Trophoblast cell (in vitro differentiated cells and primary cell): ENCODE measurements around the gene GNB5.
A peak's percentile ranks its signal among the peaks of the same experiment; 100 is the strongest.

Experiments
- DNase-seq, 2 donors: peaks; one replicate each; pipeline ENCODE4 v3.0.0-alpha.2; 2016
- H2AFZ ChIP-seq: 2 replicates; pipeline ENCODE4 v1.6.1; 2013; ENCODE audit warnings: low read length, moderate library complexity, mild to moderate bottlenecking; ENCODE audit not compliant: insufficient read depth, poor library complexity
- H2AK5ac ChIP-seq: 2 replicates; pipeline ENCODE4 v1.6.1; 2013; ENCODE audit warnings: mild to moderate bottlenecking, low read length
- H2BK120ac ChIP-seq: 2 replicates; pipeline ENCODE4 v1.6.1; 2013; ENCODE audit warnings: low read length, mild to moderate bottlenecking, moderate library complexity; ENCODE audit not compliant: insufficient read depth, poor library complexity
- H2BK12ac ChIP-seq: 2 replicates; pipeline ENCODE4 v1.6.1; 2013; ENCODE audit warnings: mild to moderate bottlenecking, low read length, moderate library complexity
- H2BK5ac ChIP-seq: 2 replicates; pipeline ENCODE4 v1.6.1; 2013; ENCODE audit warnings: low read length, low read depth, moderate library complexity, mild to moderate bottlenecking; ENCODE audit not compliant: poor library complexity
- H3K14ac ChIP-seq: 2 replicates; pipeline ENCODE4 v1.6.1; 2013; ENCODE audit warnings: mild to moderate bottlenecking, low read length
- H3K18ac ChIP-seq: 2 replicates; pipeline ENCODE4 v1.6.1; 2013; ENCODE audit warnings: mild to moderate bottlenecking, low read length
- H3K23ac ChIP-seq: 2 replicates; pipeline ENCODE4 v1.6.1; 2013; ENCODE audit warnings: low read length
- H3K27ac ChIP-seq: 2 replicates; pipeline ENCODE4 v1.5.1; 2013; ENCODE audit warnings: low read depth, mild to moderate bottlenecking, inconsistent platforms, low read length, moderate library complexity
- H3K27me3 ChIP-seq: 2 replicates; pipeline ENCODE4 v1.6.1; 2013; ENCODE audit warnings: inconsistent platforms, mild to moderate bottlenecking, low read length, moderate library complexity; ENCODE audit not compliant: insufficient read depth
- H3K36me3 ChIP-seq, 2 experiments: 1 replicate in 1 of 2; 2 replicates in 1 of 2; pipeline ENCODE4 v1.6.1; 2013; ENCODE audit warnings: low read length in 2 of 2, mild to moderate bottlenecking in 2 of 2, moderate library complexity in 1 of 2; ENCODE audit not compliant: insufficient read depth in 2 of 2, control insufficient read depth in 1 of 2
- H3K4ac ChIP-seq: 2 replicates; pipeline ENCODE4 v1.6.1; 2013; ENCODE audit warnings: low read depth, mild to moderate bottlenecking, low read length, moderate library complexity
- H3K4me1 ChIP-seq, 2 experiments: 1 replicate in 1 of 2; 2 replicates in 1 of 2; pipeline ENCODE4 v1.6.1; 2013; ENCODE audit warnings: low read length in 2 of 2, mild to moderate bottlenecking in 2 of 2, moderate library complexity in 1 of 2; ENCODE audit not compliant: insufficient read depth in 2 of 2, control insufficient read depth in 1 of 2
- H3K4me2 ChIP-seq: 2 replicates; pipeline ENCODE4 v1.6.1; 2013; ENCODE audit warnings: inconsistent platforms, mild to moderate bottlenecking, low read length, moderate library complexity
- H3K4me3 ChIP-seq: 2 replicates; pipeline ENCODE4 v1.5.1; 2013; ENCODE audit warnings: mild to moderate bottlenecking, low read depth, low read length, inconsistent platforms
- H3K79me1 ChIP-seq: one replicate; pipeline ENCODE4 v1.6.1; 2013; ENCODE audit warnings: low read length
- H3K79me2 ChIP-seq: 2 replicates; pipeline ENCODE4 v1.6.1; 2013; ENCODE audit warnings: low read length, mild to moderate bottlenecking; ENCODE audit not compliant: control insufficient read depth, insufficient read depth, poor library complexity
- H3K9ac ChIP-seq: 2 replicates; pipeline ENCODE4 v1.6.1; 2013; ENCODE audit warnings: mild to moderate bottlenecking, low read length
- H3K9me3 ChIP-seq: 2 replicates; pipeline ENCODE4 v1.6.1; 2013; ENCODE audit warnings: low read depth, mild to moderate bottlenecking, control low read depth, inconsistent platforms, low read length; ENCODE audit not compliant: insufficient read depth
- H4K12ac ChIP-seq: 2 replicates; pipeline ENCODE4 v1.6.1; 2013; ENCODE audit warnings: low read depth, mild to moderate bottlenecking, low read length, moderate library complexity
- H4K8ac ChIP-seq: 2 replicates; pipeline ENCODE4 v1.6.1; 2013; ENCODE audit warnings: low read depth, mild to moderate bottlenecking, low read length, moderate library complexity
- H4K91ac ChIP-seq: one replicate; pipeline ENCODE4 v1.6.1; 2013; ENCODE audit warnings: low read depth, mild to moderate bottlenecking, low read length, moderate library complexity
- WGBS: extraction: QIAGEN DNeasy Blood & Tissue Kit; methylation state at CpG from one replicate; pipeline ENCODE4 v1.1.7; 2013; ENCODE audit warnings: missing lambda C conversion rate; ENCODE audit not compliant: insufficient read length, insufficient coverage; ENCODE audit errors: extremely low coverage; 5-methylcytosine and 5-hydroxymethylcytosine counted together

The GNB5 gene

DNA sequence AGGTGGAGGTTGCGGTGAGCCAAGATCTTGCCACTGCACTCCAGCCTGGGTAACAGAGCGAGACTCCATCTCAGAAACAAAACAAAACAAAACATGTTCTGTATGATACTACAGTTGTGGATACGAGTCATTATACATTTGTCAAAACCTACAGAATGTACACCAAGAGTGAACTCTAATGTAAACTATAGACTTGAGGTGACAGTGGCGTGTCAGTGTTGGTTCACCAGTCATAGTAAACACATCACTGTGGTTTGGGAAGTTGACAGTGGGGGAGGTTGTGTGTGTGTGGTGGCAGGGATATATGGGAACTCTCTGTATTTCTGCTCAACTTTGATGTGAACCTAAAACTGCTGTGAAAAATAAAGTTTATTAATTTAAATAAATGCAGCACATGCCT, 33.0 kb upstream of the GNB5 start:
- H3K23ac ChIP-seq, result no peak overlapping the region
- no peak overlapping the region for H3K14ac ChIP-seq
- H3K18ac ChIP-seq, result no peak overlapping the region
- no peak overlapping the region for H3K4ac ChIP-seq
- H3K36me3 ChIP-seq, result no peaks in the 10 kb centered on the region
- H2AFZ ChIP-seq, result no peak overlapping the region
- no peak overlapping the region for H4K8ac ChIP-seq
- H3K4me1 ChIP-seq, result no peaks in the 10 kb centered on the region
- H3K4me2 ChIP-seq, result no peak overlapping the region
- no peak overlapping the region for H4K91ac ChIP-seq
- H3K4me3 ChIP-seq, result no peak overlapping the region
- no peak overlapping the region for H4K12ac ChIP-seq
- H2BK12ac ChIP-seq, result no peak overlapping the region
- H2BK5ac ChIP-seq, result no peak overlapping the region
- H3K9ac ChIP-seq, result no peak overlapping the region
- no CpG with 5 or more reads among the region's 4 CpGs for WGBS
- no peak overlapping the region for H2BK120ac ChIP-seq
- DNase-seq, result peak in 1 of 2 donors; percentile 9
- H3K79me2 ChIP-seq, result no peaks in the 10 kb centered on the region
- H3K9me3 ChIP-seq, result no peaks in the 10 kb centered on the region
- no peaks in the 10 kb centered on the region for H3K79me1 ChIP-seq
- no peaks in the 10 kb centered on the region for H3K27me3 ChIP-seq
- H3K27ac ChIP-seq, result no peak overlapping the region
- no peak overlapping the region for H2AK5ac ChIP-seq

- Histone ChIP-seq H3K9me3 (no peaks in the 10 kb centered on the region), H2BK5ac (no peak overlapping the region), H4K12ac (no peak overlapping the region), H2BK120ac (no peak overlapping the region), H3K79me1 (no peaks in the 10 kb centered on the region), H4K8ac (no peak overlapping the region), H2BK12ac (no peak overlapping the region), H3K9ac (no peak overlapping the region), H3K4me1 (no peaks in the 10 kb centered on the region), H3K18ac (no peak overlapping the region), H3K14ac (no peak overlapping the region), H3K4me3 (no peak overlapping the region), H3K4me2 (no peak overlapping the region), H3K4ac (no peak overlapping the region), H3K23ac (no peak overlapping the region), H3K79me2 (no peaks in the 10 kb centered on the region), H4K91ac (no peak overlapping the region), H2AFZ (no peak overlapping the region), H2AK5ac (no peak overlapping the region), H3K27ac (no peak overlapping the region), H3K36me3 (no peaks in the 10 kb centered on the region), H3K27me3 (no peaks in the 10 kb centered on the region)
- no peak for DNase-seq
- WGBS, result no CpG with 5 or more reads among the region's 5 CpGs
Observed at GRCh38 chr15:52221730-52222129, 30.5 kb upstream of the GNB5 start.

GRCh38 chr15:52220937-52221660, 29.9 kb upstream of the GNB5 start:
- Histone ChIP-seq H3K36me3 (no peaks in the 10 kb centered on the region), H2AK5ac (no peak overlapping the region), H3K4me2 (no peak overlapping the region), H4K91ac (no peak overlapping the region), H4K8ac (no peak overlapping the region), H3K27ac (no peak overlapping the region), H3K4me1 (no peaks in the 10 kb centered on the region), H3K9me3 (no peaks in the 10 kb centered on the region), H3K27me3 (no peaks in the 10 kb centered on the region), H4K12ac (no peak overlapping the region), H3K18ac (no peak overlapping the region), H2AFZ (no peak overlapping the region), H2BK12ac (no peak overlapping the region), H3K14ac (no peak overlapping the region), H3K79me1 (no peaks in the 10 kb centered on the region), H3K9ac (no peak overlapping the region), H3K4me3 (no peak overlapping the region), H2BK120ac (no peak overlapping the region), H3K23ac (no peak overlapping the region), H3K79me2 (no peaks in the 10 kb centered on the region), H3K4ac (no peak overlapping the region), H2BK5ac (no peak overlapping the region)
- no CpG with 5 or more reads among the region's 7 CpGs for WGBS
- no peak for DNase-seq

- Histone ChIP-seq H2BK5ac (no peak overlapping the region), H3K18ac (no peak overlapping the region), H3K36me3 (no peaks in the 10 kb centered on the region), H4K91ac (no peak overlapping the region), H3K23ac (no peak overlapping the region), H3K79me1 (no peaks in the 10 kb centered on the region), H3K4me3 (no peak overlapping the region), H3K4ac (no peak overlapping the region), H4K12ac (no peak overlapping the region), H3K4me2 (no peak overlapping the region), H2AFZ (no peak overlapping the region), H3K27me3 (no peaks in the 10 kb centered on the region), H2AK5ac (no peak overlapping the region), H3K27ac (no peak overlapping the region), H3K9ac (no peak overlapping the region), H3K9me3 (no peaks in the 10 kb centered on the region), H3K14ac (no peak overlapping the region), H4K8ac (no peak overlapping the region), H3K79me2 (no peaks in the 10 kb centered on the region), H2BK12ac (no peak overlapping the region), H3K4me1 (no peaks in the 10 kb centered on the region), H2BK120ac (no peak overlapping the region)
- DNase-seq, result peak; percentile 71 to 82
- no CpG with 5 or more reads among the region's 6 CpGs for WGBS
Observed at GRCh38 chr15:52220251-52220650, 29.1 kb upstream of the GNB5 start.
